GM19397 (cell line): ENCODE results near the gene UNC5CL.

Source experiments
- ATAC-seq: cut with Tn5 transposase; IDR thresholded peaks from one replicate; pipeline ENCODE4 v1.9.1; 2021; ENCODE audit warnings: mild to moderate bottlenecking, moderate library complexity; ENCODE audit not compliant: unreplicated experiment

Gene UNC5CL

DNA sequence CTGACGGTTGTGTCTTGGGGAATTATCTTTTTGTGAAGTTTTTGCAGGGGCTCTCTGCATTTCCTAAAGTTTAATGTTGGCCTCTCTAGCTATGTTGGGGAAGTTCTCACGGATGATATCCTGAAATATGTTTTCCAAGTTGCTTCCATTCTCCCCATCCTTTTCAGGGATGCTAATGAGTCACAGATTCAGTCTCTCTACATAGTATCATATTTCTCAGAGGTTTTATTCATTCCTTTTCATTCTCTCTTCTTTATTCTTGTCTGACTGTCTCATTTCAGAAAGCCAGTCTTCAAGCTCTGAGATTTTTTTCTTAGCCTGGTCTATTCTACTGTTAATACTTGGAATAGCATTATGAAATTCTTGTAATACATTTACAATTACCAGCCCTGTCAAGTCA is 61.3 kb downstream of the UNC5CL start:
- ATAC-seq: no peak

DNA sequence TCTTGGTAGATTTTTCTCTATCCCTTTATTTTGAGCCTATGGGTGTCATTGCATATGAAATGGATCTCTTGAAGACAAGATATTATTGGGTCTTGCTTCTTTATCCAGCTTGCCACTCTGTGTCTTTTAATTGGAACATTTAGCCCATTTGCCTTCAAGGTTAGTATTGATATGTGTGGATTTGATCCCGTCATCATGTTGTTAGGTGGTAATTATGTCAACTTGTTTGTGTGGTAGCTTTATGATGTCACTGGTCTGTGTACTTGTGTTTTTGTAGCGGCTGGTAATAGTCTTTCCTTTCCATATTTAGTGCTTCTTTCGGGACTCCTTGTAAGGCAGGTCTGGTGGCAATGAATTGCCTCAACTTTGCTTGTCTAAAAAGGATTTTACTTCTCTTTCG is 61.9 kb downstream of the UNC5CL start:
- no peak for ATAC-seq
